SK-N-MC (cell line): ENCODE results near the gene DUSP10.

ENCODE experiments used
- EZH2 ChIP-seq: fragments of 200-600 bp; sonication (generic); IDR thresholded peaks from one replicate; pipeline ENCODE4 v1.6.1; 2017; ENCODE audit warnings: antibody characterized with exemption
- POLR2AphosphoS5 ChIP-seq: IDR thresholded peaks from 2 replicates; pipeline ENCODE4 v1.6.1; 2012; ENCODE audit warnings: mild to moderate bottlenecking, low read depth, low read length, borderline replicate concordance

DNA sequence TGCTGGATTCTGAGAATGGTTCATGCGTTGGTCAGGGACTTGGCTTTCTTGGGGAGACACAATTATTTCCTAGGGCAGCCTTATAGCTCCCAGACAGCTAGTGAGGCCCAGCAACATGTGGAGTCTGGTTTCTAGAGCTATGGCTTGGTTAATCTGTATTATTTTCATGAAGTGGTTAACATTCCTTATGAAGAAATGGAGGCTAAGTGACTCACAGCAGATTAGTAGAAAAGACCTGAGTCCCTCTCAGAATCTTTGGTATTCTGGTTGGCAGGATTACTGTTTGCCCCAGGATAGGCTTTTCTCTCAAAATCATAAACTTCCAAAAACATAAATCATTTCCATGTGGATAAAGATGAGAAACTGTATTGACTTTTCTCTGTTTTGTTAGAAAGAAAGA, 42.3 kb downstream of the DUSP10 start:
- no peak for TF ChIP-seq EZH2
- no peak for TF ChIP-seq POLR2AphosphoS5
